CD4-positive, CD25-positive, alpha-beta regulatory T cell (primary cell): ENCODE data around the gene MTHFD2. TPM values are rescaled to one million over a fixed set of nuclear protein-coding genes. Genes with fewer than 3 reads are reported as not detected.

Source experiments
- polyA plus RNA-seq, 4 donors: library from polyadenylated mRNA; unstranded; fragments of 300-500 nt; fragmentation: Illumina TruSeq; gene quantifications; one replicate each; pipeline ENCODE4 v1.2.3, GENCODE V29; 2021
- total RNA-seq: library from RNA; stranded (reverse); gene quantifications from one replicate; pipeline ENCODE4 v1.2.3, GENCODE V29; 2022

The MTHFD2 gene
- total and polyA plus RNA-seq, 5 donors from 2014 or later, result 18.5 to 48.1 (median 28.0) TPM

Other genes with a start within 250 kb of the MTHFD2 start
- gene TET3, start 213.7 kb upstream of the MTHFD2 start, total RNA-seq, result 26.3 TPM
- under 1 TPM; 0.22 to 0.30 (median 0.26) TPM for gene TET3, start 213.7 kb upstream of the MTHFD2 start, polyA plus RNA-seq
- gene BOLA3, start 50.7 kb upstream of the MTHFD2 start, total RNA-seq, result 12.1 TPM
- gene BOLA3, start 50.7 kb upstream of the MTHFD2 start, polyA plus RNA-seq, result 10 to 100 TPM; 60.4 to 76.4 (median 67.3) TPM
- gene MOB1A, start 19.7 kb upstream of the MTHFD2 start, total RNA-seq, result 161 TPM
- 100 to 1,000 TPM; 152 to 209 (median 166) TPM for gene MOB1A, start 19.7 kb upstream of the MTHFD2 start, polyA plus RNA-seq
- gene SLC4A5, start 144.8 kb downstream of the MTHFD2 start, total RNA-seq, result 12.7 TPM
- under 1 TPM; 0.30 to 0.93 (median 0.62) TPM for gene SLC4A5, start 144.8 kb downstream of the MTHFD2 start, polyA plus RNA-seq
- gene DCTN1, start 181.7 kb downstream of the MTHFD2 start, total RNA-seq, result 83.5 TPM
- 10 to 100 TPM; 42.9 to 58.9 (median 47.0) TPM for gene DCTN1, start 181.7 kb downstream of the MTHFD2 start, polyA plus RNA-seq
- 1.1 TPM for gene C2orf81, start 223.0 kb downstream of the MTHFD2 start, total RNA-seq
- gene C2orf81, start 223.0 kb downstream of the MTHFD2 start, polyA plus RNA-seq, result 1 to 10 TPM; 1.2 to 3.9 (median 2.3) TPM
- 18.4 TPM for gene WDR54, start 223.1 kb downstream of the MTHFD2 start, total RNA-seq
- gene WDR54, start 223.1 kb downstream of the MTHFD2 start, polyA plus RNA-seq, result 10 to 100 TPM; 49.4 to 84.3 (median 59.2) TPM
- 0.39 TPM for gene RTKN, start 243.3 kb downstream of the MTHFD2 start, total RNA-seq
- under 1 TPM in 2 of 4 donors, not detected in 2; 0.34 TPM for gene RTKN, start 243.3 kb downstream of the MTHFD2 start, polyA plus RNA-seq